Osteoblast (primary cell): ENCODE data around the gene UBE2E2. TPM values are rescaled to one million over a fixed set of nuclear protein-coding genes. Genes with fewer than 3 reads are reported as not detected.

Source experiments
- DNase-seq: peaks from one replicate; pipeline ENCODE4 v3.0.0; 2011; ENCODE audit warnings: low spot score, mixed read lengths; ENCODE audit not compliant: insufficient read length; ENCODE audit errors: missing footprints
- H2AFZ ChIP-seq: 2 replicates; pipeline ENCODE4 v1.6.0; 2011; ENCODE audit warnings: mild to moderate bottlenecking, low read length
- H3K27ac ChIP-seq: 2 replicates; pipeline ENCODE4 v1.5.1; 2011; ENCODE audit warnings: mild to moderate bottlenecking, low read depth, low read length, moderate library complexity
- H3K27me3 ChIP-seq: 2 replicates; pipeline ENCODE4 v1.6.0; 2012; ENCODE audit warnings: mild to moderate bottlenecking, control low read depth, inconsistent platforms, low read length, moderate library complexity; ENCODE audit not compliant: insufficient read depth
- H3K36me3 ChIP-seq: 2 replicates; pipeline ENCODE4 v1.5.1; 2011; ENCODE audit warnings: mild to moderate bottlenecking, low read length, control low read depth, moderate library complexity; ENCODE audit not compliant: insufficient read depth
- H3K4me1 ChIP-seq: 2 replicates; pipeline ENCODE4 v1.5.1; 2011; ENCODE audit warnings: mild to moderate bottlenecking, low read length, control low read depth, moderate library complexity; ENCODE audit not compliant: insufficient read depth
- H3K4me2 ChIP-seq: 2 replicates; pipeline ENCODE4 v1.6.0; 2011; ENCODE audit warnings: mild to moderate bottlenecking, low read length; ENCODE audit not compliant: insufficient read depth
- H3K4me3 ChIP-seq: fragments of 200-600 bp; sonication (generic); 3 replicates; pipeline ENCODE4 v1.5.1; 2012; ENCODE audit warnings: mild to moderate bottlenecking, low read length, inconsistent platforms; ENCODE audit not compliant: insufficient read depth
- H3K79me2 ChIP-seq: 2 replicates; pipeline ENCODE4 v1.6.0; 2012; ENCODE audit warnings: mild to moderate bottlenecking, low read length, control low read depth, inconsistent platforms; ENCODE audit not compliant: insufficient read depth
- H3K9me3 ChIP-seq: 2 replicates; pipeline ENCODE4 v1.5.1; 2011; ENCODE audit warnings: low read depth, low read length, control low read depth
- H4K20me1 ChIP-seq: 2 replicates; pipeline ENCODE4 v1.6.0; 2012; ENCODE audit warnings: mild to moderate bottlenecking, low read length, control low read depth; ENCODE audit not compliant: insufficient read depth
- total RNA-seq: library from RNA; depleted of rRNA; stranded (reverse); fragments of >200 nt; gene quantifications from 2 replicates; pipeline ENCODE4 v1.2.3, GENCODE V29; 2012
- TF ChIP-seq, protein P1 (sequence below): IDR thresholded peaks from 2 replicates; pipeline ENCODE4 v1.5.1; 2011; ENCODE audit warnings: mild to moderate bottlenecking, low read depth, low read length, moderate library complexity; ENCODE audit errors: extremely low read depth

The UBE2E2 gene
- total RNA-seq, 1 donor = 49.6 TPM

DNA sequence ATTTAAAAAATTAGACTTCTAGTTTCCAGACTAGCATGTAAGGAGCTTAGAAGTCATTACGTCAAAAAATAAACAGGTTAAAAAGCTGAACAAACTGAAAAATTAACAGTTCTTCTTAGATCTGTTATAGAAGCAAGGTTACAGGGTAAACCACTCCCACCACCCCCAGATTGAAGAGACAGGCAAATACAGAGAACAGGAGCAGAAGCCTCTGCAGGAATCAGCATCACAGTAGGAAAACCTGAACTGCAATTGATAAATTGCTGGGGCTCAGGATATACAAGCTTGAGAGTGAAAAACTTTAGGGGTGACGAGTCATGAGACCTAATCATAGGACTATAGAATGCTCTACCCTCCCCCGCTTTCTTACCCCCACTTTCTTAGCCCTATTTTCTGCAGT lies 222.3 kb downstream of the UBE2E2 start:
- no peak overlapping the region for H3K4me3 ChIP-seq
- peaks cover 4% of the 10 kb centered on the region for H3K79me2 ChIP-seq
- no peak overlapping the region for H2AFZ ChIP-seq
- H4K20me1 ChIP-seq = peaks cover 14% of the 10 kb centered on the region
- H3K36me3 ChIP-seq = no peaks in the 10 kb centered on the region
- no peaks in the 10 kb centered on the region for H3K9me3 ChIP-seq
- no peak overlapping the region for H3K27ac ChIP-seq
- no peaks in the 10 kb centered on the region for H3K4me1 ChIP-seq
- TF ChIP-seq, protein P1, sequence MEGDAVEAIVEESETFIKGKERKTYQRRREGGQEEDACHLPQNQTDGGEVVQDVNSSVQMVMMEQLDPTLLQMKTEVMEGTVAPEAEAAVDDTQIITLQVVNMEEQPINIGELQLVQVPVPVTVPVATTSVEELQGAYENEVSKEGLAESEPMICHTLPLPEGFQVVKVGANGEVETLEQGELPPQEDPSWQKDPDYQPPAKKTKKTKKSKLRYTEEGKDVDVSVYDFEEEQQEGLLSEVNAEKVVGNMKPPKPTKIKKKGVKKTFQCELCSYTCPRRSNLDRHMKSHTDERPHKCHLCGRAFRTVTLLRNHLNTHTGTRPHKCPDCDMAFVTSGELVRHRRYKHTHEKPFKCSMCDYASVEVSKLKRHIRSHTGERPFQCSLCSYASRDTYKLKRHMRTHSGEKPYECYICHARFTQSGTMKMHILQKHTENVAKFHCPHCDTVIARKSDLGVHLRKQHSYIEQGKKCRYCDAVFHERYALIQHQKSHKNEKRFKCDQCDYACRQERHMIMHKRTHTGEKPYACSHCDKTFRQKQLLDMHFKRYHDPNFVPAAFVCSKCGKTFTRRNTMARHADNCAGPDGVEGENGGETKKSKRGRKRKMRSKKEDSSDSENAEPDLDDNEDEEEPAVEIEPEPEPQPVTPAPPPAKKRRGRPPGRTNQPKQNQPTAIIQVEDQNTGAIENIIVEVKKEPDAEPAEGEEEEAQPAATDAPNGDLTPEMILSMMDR = no peak
- no peaks in the 10 kb centered on the region for H3K27me3 ChIP-seq
- no peak overlapping the region for H3K4me2 ChIP-seq
- DNase-seq = no peak

DNA sequence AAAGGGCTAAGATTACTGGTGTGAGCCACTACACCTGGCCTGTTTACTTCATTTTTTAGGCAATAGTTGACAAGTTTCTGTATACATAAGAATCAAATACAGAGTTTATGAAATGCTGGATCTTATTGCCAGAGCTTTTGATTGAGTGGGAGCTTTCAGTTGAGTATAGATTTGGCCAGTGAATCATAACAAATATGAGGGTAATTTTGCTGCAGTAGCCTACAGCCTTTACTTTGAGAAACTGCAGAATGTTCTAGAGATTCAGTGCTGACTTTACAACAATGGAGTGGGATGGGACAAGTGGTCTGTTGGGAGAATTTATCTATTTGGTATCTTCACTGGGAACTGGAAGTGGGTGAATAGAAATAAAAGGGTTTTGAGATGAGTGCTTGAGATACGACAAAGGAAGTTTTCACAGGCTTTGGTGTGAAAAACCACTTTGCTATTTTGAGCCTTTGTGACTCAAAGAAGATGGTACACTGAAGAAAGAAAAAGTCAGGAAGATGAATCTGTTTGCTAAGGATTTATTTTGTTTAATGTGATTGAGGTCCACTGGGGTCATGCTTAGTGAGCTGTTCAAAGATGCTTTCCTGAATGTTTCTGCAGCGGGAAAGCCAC lies 227.8 kb downstream of the UBE2E2 start:
- H3K36me3 ChIP-seq = no peaks in the 10 kb centered on the region
- peaks cover 14% of the 10 kb centered on the region for H4K20me1 ChIP-seq
- H3K4me2 ChIP-seq = no peak overlapping the region
- H3K4me1 ChIP-seq = no peaks in the 10 kb centered on the region
- DNase-seq = no peak
- H3K4me3 ChIP-seq = no peak overlapping the region
- H3K27ac ChIP-seq = no peak overlapping the region
- TF ChIP-seq, protein P1 = no peak
- no peaks in the 10 kb centered on the region for H3K27me3 ChIP-seq
- H3K79me2 ChIP-seq = peaks cover 5% of the 10 kb centered on the region
- no peak overlapping the region for H2AFZ ChIP-seq
- H3K9me3 ChIP-seq = no peaks in the 10 kb centered on the region

DNA sequence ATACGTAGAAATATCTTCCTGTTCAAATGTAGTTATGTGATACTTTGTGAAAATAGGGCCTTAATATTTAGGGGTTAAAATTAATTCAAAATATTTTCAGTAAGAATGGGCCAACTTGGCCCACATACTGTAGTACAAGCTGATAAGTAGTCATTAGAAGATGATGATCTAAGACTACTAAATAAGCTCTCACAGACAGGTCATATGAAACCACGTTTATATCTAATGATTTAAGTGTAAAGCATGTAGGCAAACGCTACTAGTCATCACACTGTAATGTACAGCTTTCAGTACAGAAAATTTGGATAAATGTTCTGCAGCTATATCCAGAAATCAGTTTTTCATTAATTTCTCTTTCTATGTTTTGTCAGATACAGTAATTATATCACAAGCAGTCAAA lies 228.6 kb downstream of the UBE2E2 start:
- Histone ChIP-seq H3K4me1 (no peaks in the 10 kb centered on the region), H3K4me3 (no peak overlapping the region), H3K9me3 (no peaks in the 10 kb centered on the region), H3K36me3 (no peaks in the 10 kb centered on the region), H4K20me1 (peaks cover 17% of the 10 kb centered on the region), H2AFZ (no peak overlapping the region), H3K27ac (no peak overlapping the region), H3K79me2 (peaks cover 9% of the 10 kb centered on the region), H3K27me3 (no peaks in the 10 kb centered on the region), H3K4me2 (no peak overlapping the region)
- TF ChIP-seq, protein P1 = no peak
- no peak for DNase-seq

DNA sequence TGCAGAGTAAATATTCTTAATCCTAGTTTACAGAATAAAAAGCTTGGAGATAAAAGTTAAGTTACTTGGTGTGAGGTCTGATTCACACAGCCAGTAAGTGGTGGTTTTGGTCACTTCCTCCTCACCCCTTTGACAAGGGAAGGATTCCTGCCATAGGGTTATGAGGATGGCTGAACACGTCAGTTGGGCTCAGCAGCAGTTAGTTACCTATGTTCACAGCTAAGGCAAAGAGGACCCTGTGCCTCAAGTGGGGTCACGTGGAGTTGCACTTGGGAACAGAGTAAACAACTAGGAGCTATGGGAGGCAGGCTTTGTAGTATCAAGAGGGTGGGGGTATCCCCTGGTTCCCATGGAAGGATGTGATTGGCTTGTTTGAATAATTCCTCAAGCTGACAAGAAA lies 232.2 kb downstream of the UBE2E2 start:
- no peaks in the 10 kb centered on the region for H3K4me1 ChIP-seq
- no peaks in the 10 kb centered on the region for H3K9me3 ChIP-seq
- H3K4me2 ChIP-seq = no peak overlapping the region
- no peaks in the 10 kb centered on the region for H3K27me3 ChIP-seq
- TF ChIP-seq, protein P1 = no peak
- H3K79me2 ChIP-seq = peaks cover 13% of the 10 kb centered on the region
- no peak overlapping the region for H2AFZ ChIP-seq
- H3K36me3 ChIP-seq = no peaks in the 10 kb centered on the region
- no peak overlapping the region for H3K27ac ChIP-seq
- H3K4me3 ChIP-seq = no peak overlapping the region
- peaks cover 27% of the 10 kb centered on the region for H4K20me1 ChIP-seq
- DNase-seq = no peak
